ENCODE data around the gene SLC37A1.

Gene SLC37A1

DNA sequence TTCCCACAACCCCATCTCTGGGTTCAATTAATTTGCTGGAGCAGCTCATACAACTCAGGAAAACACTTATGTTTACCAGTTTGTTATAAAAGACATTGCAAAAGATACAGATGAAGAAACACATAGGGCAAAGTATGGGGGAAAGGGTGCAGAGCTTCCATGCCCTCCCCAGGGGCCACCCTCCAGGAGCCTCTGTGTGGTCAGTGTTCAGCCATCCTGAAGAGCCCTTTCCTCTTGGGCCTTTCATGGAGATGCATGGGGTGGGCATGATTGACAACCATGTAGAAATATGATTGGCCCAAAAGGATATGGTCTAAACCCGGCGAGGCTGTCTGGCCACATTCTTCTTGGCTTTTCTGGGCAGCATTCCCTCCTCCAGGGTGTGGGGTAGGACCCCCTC is 83.0 kb downstream of the SLC37A1 start:
- no peak overlapping the region for H3K9ac ChIP-seq (ENCODE audit: low read length)
- no peaks in the 10 kb centered on the region for H3K9me3 ChIP-seq (ENCODE audit: low read length)
- H3K4me3 ChIP-seq (ENCODE audit: low read depth in 1 of 2, low read length in 2 of 2), result no peak overlapping the region

GRCh38 chr21:42597487-42598158 is 84.0 kb downstream of the SLC37A1 start:
- Histone ChIP-seq H3K4me1 (ENCODE audit: insufficient read depth, low read length) (no peaks in the 10 kb centered on the region), H3K27ac (ENCODE audit: low read depth, low read length) (no peak overlapping the region), H3K4me3 (ENCODE audit: low read depth in 1 of 2, low read length in 2 of 2) (no peak overlapping the region), H3K27me3 (ENCODE audit: control insufficient read depth in 1 of 2, insufficient read depth in 2 of 2, low read length in 2 of 2) (no peaks in the 10 kb centered on the region), H3K9me3 (ENCODE audit: low read length) (no peaks in the 10 kb centered on the region), H3K36me3 (ENCODE audit: insufficient read depth, low read length) (no peaks in the 10 kb centered on the region), H3K9ac (ENCODE audit: low read length) (no peak overlapping the region)

More for the DNA sequence above, 83.0 kb downstream of the SLC37A1 start:
- Histone ChIP-seq H3K27me3 (ENCODE audit: control insufficient read depth in 1 of 2, insufficient read depth in 2 of 2, low read length in 2 of 2) (no peaks in the 10 kb centered on the region), H3K36me3 (ENCODE audit: insufficient read depth, low read length) (no peaks in the 10 kb centered on the region), H3K4me1 (ENCODE audit: insufficient read depth, low read length) (no peaks in the 10 kb centered on the region), H3K27ac (ENCODE audit: low read depth, low read length) (no peak overlapping the region)

- H3K27me3 ChIP-seq (ENCODE audit: control insufficient read depth in 1 of 2, insufficient read depth in 2 of 2, low read length in 2 of 2), result no peaks in the 10 kb centered on the region
- H3K27ac ChIP-seq (ENCODE audit: low read depth, low read length), result no peak overlapping the region
- no peaks in the 10 kb centered on the region for H3K4me1 ChIP-seq (ENCODE audit: insufficient read depth, low read length)
- H3K36me3 ChIP-seq (ENCODE audit: insufficient read depth, low read length), result no peaks in the 10 kb centered on the region
- no peak overlapping the region for H3K9ac ChIP-seq (ENCODE audit: low read length)
- H3K9me3 ChIP-seq (ENCODE audit: low read length), result no peaks in the 10 kb centered on the region
- H3K4me3 ChIP-seq (ENCODE audit: low read depth in 1 of 2, low read length in 2 of 2), result no peak overlapping the region
Observed at GRCh38 chr21:42598159-42598735, 84.6 kb downstream of the SLC37A1 start.

DNA sequence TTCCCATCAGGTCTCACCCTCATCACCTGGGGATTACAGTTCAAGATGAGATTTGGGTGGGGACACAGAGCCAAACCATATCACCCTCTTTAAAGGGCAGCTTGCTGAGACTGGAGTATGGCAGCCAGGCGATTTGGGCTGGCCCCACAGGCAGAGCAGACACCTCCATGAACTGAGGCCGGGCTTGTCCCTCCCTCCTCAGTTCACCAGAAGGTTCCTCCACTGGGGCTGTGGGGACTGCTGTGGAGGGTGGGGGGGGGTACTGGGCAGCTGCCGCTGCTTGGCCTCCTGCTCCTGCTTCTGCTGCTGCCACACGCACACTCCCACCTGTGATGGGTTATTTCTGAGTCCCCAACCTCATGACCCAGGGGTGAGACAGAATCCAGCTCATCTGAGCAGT is 85.8 kb downstream of the SLC37A1 start:
- no peak overlapping the region for H3K4me3 ChIP-seq (ENCODE audit: low read depth in 1 of 2, low read length in 2 of 2)

DNA sequence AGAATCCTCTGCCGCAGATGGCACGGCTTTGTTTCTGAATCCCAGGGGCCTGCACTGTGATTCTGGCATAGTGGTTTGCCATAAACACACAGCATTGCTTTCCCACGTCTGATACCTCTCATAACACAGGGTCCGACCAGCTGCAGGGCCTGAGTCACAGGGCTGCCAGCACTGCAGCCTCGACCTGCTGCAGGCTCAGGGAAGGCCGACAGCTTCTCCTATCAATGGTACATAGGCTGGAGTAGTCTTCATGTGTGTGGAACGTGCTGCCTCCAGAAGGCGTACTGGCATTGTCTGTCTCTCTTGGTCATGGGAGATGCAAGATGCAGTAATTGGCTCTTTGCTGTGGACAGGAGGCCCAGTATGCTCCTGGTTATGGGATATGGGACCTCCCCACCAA is 86.3 kb downstream of the SLC37A1 start:
- H3K9me3 ChIP-seq (ENCODE audit: low read length), result no peaks in the 10 kb centered on the region
- H3K27ac ChIP-seq (ENCODE audit: low read depth, low read length), result no peak overlapping the region
- no peak overlapping the region for H3K4me3 ChIP-seq (ENCODE audit: low read depth in 1 of 2, low read length in 2 of 2)
- no peaks in the 10 kb centered on the region for H3K36me3 ChIP-seq (ENCODE audit: insufficient read depth, low read length)
- H3K9ac ChIP-seq (ENCODE audit: low read length), result no peak overlapping the region
- no peaks in the 10 kb centered on the region for H3K4me1 ChIP-seq (ENCODE audit: insufficient read depth, low read length)
- H3K27me3 ChIP-seq (ENCODE audit: control insufficient read depth in 1 of 2, insufficient read depth in 2 of 2, low read length in 2 of 2), result no peaks in the 10 kb centered on the region

More for the DNA sequence above, 85.8 kb downstream of the SLC37A1 start:
- H3K36me3 ChIP-seq (ENCODE audit: insufficient read depth, low read length), result no peaks in the 10 kb centered on the region
- no peaks in the 10 kb centered on the region for H3K9me3 ChIP-seq (ENCODE audit: low read length)
- no peak overlapping the region for H3K9ac ChIP-seq (ENCODE audit: low read length)
- no peaks in the 10 kb centered on the region for H3K27me3 ChIP-seq (ENCODE audit: control insufficient read depth in 1 of 2, insufficient read depth in 2 of 2, low read length in 2 of 2)
- no peaks in the 10 kb centered on the region for H3K4me1 ChIP-seq (ENCODE audit: insufficient read depth, low read length)
- H3K27ac ChIP-seq (ENCODE audit: low read depth, low read length), result no peak overlapping the region

DNA sequence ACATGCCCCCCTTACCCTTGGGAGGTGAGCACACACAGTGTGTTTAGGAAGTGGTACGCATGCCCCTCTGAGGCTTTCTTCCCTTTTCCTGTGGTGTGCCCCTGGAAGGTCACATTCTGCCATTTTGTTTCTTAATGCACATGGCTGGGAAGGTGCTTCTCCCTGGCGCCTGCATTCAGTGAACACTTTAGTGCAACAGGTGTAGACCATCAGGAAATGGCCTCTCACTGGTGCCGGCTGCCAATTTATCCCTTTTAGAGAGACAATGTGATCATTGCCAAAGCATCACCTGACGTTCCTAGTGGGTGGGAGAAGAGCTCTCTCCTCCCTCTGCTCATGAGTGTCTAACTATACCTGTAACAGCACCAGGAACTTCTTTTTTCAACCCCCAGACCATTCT is 88.0 kb downstream of the SLC37A1 start:
- Histone ChIP-seq H3K36me3 (ENCODE audit: insufficient read depth, low read length) (no peaks in the 10 kb centered on the region), H3K4me1 (ENCODE audit: insufficient read depth, low read length) (no peaks in the 10 kb centered on the region), H3K9me3 (ENCODE audit: low read length) (no peaks in the 10 kb centered on the region), H3K27me3 (ENCODE audit: control insufficient read depth in 1 of 2, insufficient read depth in 2 of 2, low read length in 2 of 2) (no peaks in the 10 kb centered on the region), H3K9ac (ENCODE audit: low read length) (no peak overlapping the region), H3K27ac (ENCODE audit: low read depth, low read length) (no peak overlapping the region), H3K4me3 (ENCODE audit: low read depth in 1 of 2, low read length in 2 of 2) (no peak overlapping the region)

- Histone ChIP-seq H3K4me1 (ENCODE audit: insufficient read depth, low read length) (no peaks in the 10 kb centered on the region), H3K9ac (ENCODE audit: low read length) (no peak overlapping the region), H3K27me3 (ENCODE audit: control insufficient read depth in 1 of 2, insufficient read depth in 2 of 2, low read length in 2 of 2) (no peaks in the 10 kb centered on the region), H3K4me3 (ENCODE audit: low read depth in 1 of 2, low read length in 2 of 2) (no peak overlapping the region), H3K27ac (ENCODE audit: low read depth, low read length) (no peak overlapping the region), H3K36me3 (ENCODE audit: insufficient read depth, low read length) (no peaks in the 10 kb centered on the region), H3K9me3 (ENCODE audit: low read length) (no peaks in the 10 kb centered on the region)
Observed at GRCh38 chr21:42607102-42607501, 93.5 kb downstream of the SLC37A1 start.

GRCh38 chr21:42607525-42608102 is 94.0 kb downstream of the SLC37A1 start:
- Histone ChIP-seq H3K9ac (ENCODE audit: low read length) (no peak overlapping the region), H3K36me3 (ENCODE audit: insufficient read depth, low read length) (no peaks in the 10 kb centered on the region), H3K27ac (ENCODE audit: low read depth, low read length) (no peak overlapping the region), H3K4me1 (ENCODE audit: insufficient read depth, low read length) (no peaks in the 10 kb centered on the region), H3K9me3 (ENCODE audit: low read length) (no peaks in the 10 kb centered on the region), H3K4me3 (ENCODE audit: low read depth in 1 of 2, low read length in 2 of 2) (no peak overlapping the region), H3K27me3 (ENCODE audit: control insufficient read depth in 1 of 2, insufficient read depth in 2 of 2, low read length in 2 of 2) (no peaks in the 10 kb centered on the region)

GRCh38 chr21:42608446-42608845 is 94.8 kb downstream of the SLC37A1 start:
- H3K9ac ChIP-seq (ENCODE audit: low read length), result no peak overlapping the region
- H3K27ac ChIP-seq (ENCODE audit: low read depth, low read length), result no peak overlapping the region

GRCh38 chr21:42609811-42610210 is 96.2 kb downstream of the SLC37A1 start:
- no peak overlapping the region for H3K9ac ChIP-seq (ENCODE audit: low read length)
- H3K36me3 ChIP-seq (ENCODE audit: insufficient read depth, low read length), result no peaks in the 10 kb centered on the region
- H3K4me1 ChIP-seq (ENCODE audit: insufficient read depth, low read length), result no peaks in the 10 kb centered on the region
- H3K4me3 ChIP-seq (ENCODE audit: low read depth in 1 of 2, low read length in 2 of 2), result no peak overlapping the region
- no peak overlapping the region for H3K27ac ChIP-seq (ENCODE audit: low read depth, low read length)
- H3K27me3 ChIP-seq (ENCODE audit: control insufficient read depth in 1 of 2, insufficient read depth in 2 of 2, low read length in 2 of 2), result no peaks in the 10 kb centered on the region
- no peaks in the 10 kb centered on the region for H3K9me3 ChIP-seq (ENCODE audit: low read length)

More at GRCh38 chr21:42608446-42608845, 94.8 kb downstream of the SLC37A1 start:
- H3K4me3 ChIP-seq (ENCODE audit: low read depth in 1 of 2, low read length in 2 of 2), result no peak overlapping the region
- H3K36me3 ChIP-seq (ENCODE audit: insufficient read depth, low read length), result no peaks in the 10 kb centered on the region
- no peaks in the 10 kb centered on the region for H3K9me3 ChIP-seq (ENCODE audit: low read length)
- no peaks in the 10 kb centered on the region for H3K4me1 ChIP-seq (ENCODE audit: insufficient read depth, low read length)
- no peaks in the 10 kb centered on the region for H3K27me3 ChIP-seq (ENCODE audit: control insufficient read depth in 1 of 2, insufficient read depth in 2 of 2, low read length in 2 of 2)

- Histone ChIP-seq H3K4me3 (ENCODE audit: low read depth in 1 of 2, low read length in 2 of 2) (no peak overlapping the region), H3K36me3 (ENCODE audit: insufficient read depth, low read length) (no peaks in the 10 kb centered on the region), H3K27ac (ENCODE audit: low read depth, low read length) (no peak overlapping the region), H3K9me3 (ENCODE audit: low read length) (no peaks in the 10 kb centered on the region), H3K4me1 (ENCODE audit: insufficient read depth, low read length) (peaks cover 4% of the 10 kb centered on the region), H3K27me3 (ENCODE audit: control insufficient read depth in 1 of 2, insufficient read depth in 2 of 2, low read length in 2 of 2) (peaks cover 0 to 2% of the 10 kb centered on the region in 2 donors), H3K9ac (ENCODE audit: low read length) (no peak overlapping the region)
Observed at GRCh38 chr21:42611852-42612251, 98.2 kb downstream of the SLC37A1 start.

DNA sequence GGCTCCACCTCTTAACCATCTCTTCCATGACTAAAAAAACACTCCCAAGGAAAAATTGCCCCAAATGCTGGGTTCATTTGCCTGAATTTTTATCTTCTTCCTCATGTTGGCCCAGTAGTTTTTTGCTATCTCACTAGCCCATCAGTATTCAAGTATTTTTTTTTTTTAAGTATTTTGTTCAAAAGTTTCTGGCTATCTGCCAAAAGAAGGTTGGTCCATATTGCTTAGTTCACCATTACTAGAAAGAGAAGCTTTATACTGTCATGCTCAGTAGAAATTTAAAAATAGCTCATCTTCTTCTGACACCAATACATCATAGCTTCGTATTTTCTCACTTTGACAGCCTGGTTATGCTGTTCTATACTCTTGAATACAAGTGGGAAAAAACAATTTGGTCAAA is 98.7 kb downstream of the SLC37A1 start:
- H3K4me3 ChIP-seq (ENCODE audit: low read depth in 1 of 2, low read length in 2 of 2), result no peak overlapping the region
- H3K4me1 ChIP-seq (ENCODE audit: insufficient read depth, low read length), result peaks cover 6% of the 10 kb centered on the region
- no peak overlapping the region for H3K27ac ChIP-seq (ENCODE audit: low read depth, low read length)
- H3K36me3 ChIP-seq (ENCODE audit: insufficient read depth, low read length), result no peaks in the 10 kb centered on the region
- H3K9ac ChIP-seq (ENCODE audit: low read length), result no peak overlapping the region
- H3K27me3 ChIP-seq (ENCODE audit: control insufficient read depth in 1 of 2, insufficient read depth in 2 of 2, low read length in 2 of 2), result peaks cover 0 to 7% of the 10 kb centered on the region in 2 donors
- no peaks in the 10 kb centered on the region for H3K9me3 ChIP-seq (ENCODE audit: low read length)

All from muscle layer of colon (tissue), 2 donors.